H4 (cell line): Measurements from ENCODE around the gene PRKG1. TPM values are rescaled to one million over a fixed set of nuclear protein-coding genes. Genes with fewer than 3 reads are reported as not detected.

Experiments used
- total RNA-seq: library from RNA; depleted of rRNA; stranded (reverse); fragments of >200 nt; shearing (Covaris generic); gene quantifications from 2 replicates; pipeline ENCODE4 v1.2.3, GENCODE V29; 2014; rRNA removed

PRKG1 gene
- total RNA-seq, 1 experiment from 2014 or later, result 3.4 TPM

Other genes with a start within 250 kb of the PRKG1 start
- gene A1CF, start 188.9 kb upstream of the PRKG1 start, total RNA-seq, result 0.10 TPM in 1 of 2 replicates, not detected in the other